Endothelial cell of umbilical vein (primary cell): Measurements from ENCODE around the gene MUC13.

Experiments
- CTCF ChIP-seq, 2 donors: IDR thresholded peaks; 1 replicate in 1 of 2; 2 replicates in 1 of 2; pipeline ENCODE4 v1.5.1; 2011; ENCODE audit warnings: low read length in 2 of 2, mild to moderate bottlenecking in 2 of 2, moderate library complexity in 2 of 2, control low read depth in 1 of 2, inconsistent platforms in 1 of 2, low read depth in 1 of 2; ENCODE audit not compliant: insufficient read depth in 1 of 2; ENCODE audit errors: extremely low read depth in 1 of 2
- FOS ChIP-seq: IDR thresholded peaks from 2 replicates; pipeline ENCODE4 v1.6.1; 2011; ENCODE audit warnings: mild to moderate bottlenecking, low read length, moderate library complexity, borderline replicate concordance; ENCODE audit not compliant: insufficient read depth
- MAX ChIP-seq: IDR thresholded peaks from 2 replicates; pipeline ENCODE4 v1.6.1; 2011; ENCODE audit not compliant: insufficient read depth, insufficient read length
- POLR2A ChIP-seq: IDR thresholded peaks from 2 replicates; pipeline ENCODE4 v1.6.1; 2012; ENCODE audit warnings: low read depth, mild to moderate bottlenecking, control low read depth, low read length
- POLR2AphosphoS5 ChIP-seq: IDR thresholded peaks from 2 replicates; pipeline ENCODE4 v1.6.1; 2012; ENCODE audit warnings: low read depth, mild to moderate bottlenecking, control low read depth, low read length, moderate library complexity; ENCODE audit not compliant: insufficient read depth

- no peak for TF ChIP-seq CTCF (IDR thresholded peaks at IDR 0.05; ENCODE audit: extremely low read depth in 1 of 2, insufficient read depth in 1 of 2, low read depth in 1 of 2, low read length in 2 of 2)
- no peak for TF ChIP-seq POLR2A
- no peak for TF ChIP-seq FOS
- TF ChIP-seq MAX = no peak
- TF ChIP-seq POLR2AphosphoS5 = no peak
Observed at GRCh38 chr3:124937049-124937448, 2.5 kb upstream of the MUC13 start.
